ENCODE data around the gene HINT3. TPM values are rescaled to one million over a fixed set of nuclear protein-coding genes. Genes with fewer than 3 reads are reported as not detected.
"Not testable (repeated sequence)": the region's sequence is repeated elsewhere in the genome, so short reads cannot be mapped to it uniquely, and the experiment has no call there.

Gene HINT3
- total and polyA plus RNA-seq, 2 of the 13 experiments (the other 11 are each of a cell fraction or from before 2014, with no cell fraction given), result 3.1 to 22.8 TPM

DNA sequence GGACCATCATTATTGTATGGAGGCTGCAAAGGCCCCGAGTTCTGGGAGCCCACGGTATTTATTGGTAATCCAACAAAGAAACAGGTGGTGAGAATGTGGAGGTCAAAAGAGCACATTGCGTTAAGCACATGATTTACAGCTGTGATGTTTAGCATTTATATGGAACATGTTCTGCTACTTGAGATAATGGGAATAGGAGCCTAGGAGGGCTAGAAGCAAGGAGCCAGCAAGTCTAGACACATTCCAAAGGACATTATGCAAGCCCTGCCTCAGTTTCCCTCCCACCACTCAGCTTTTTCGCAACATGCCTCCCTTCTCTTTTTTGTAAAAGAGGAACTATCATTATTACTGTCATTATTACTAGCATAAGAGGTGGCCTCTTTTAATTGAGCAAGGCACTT, 45.5 kb upstream of the HINT3 start:
- intact Hi-C loops (cut with micrococcal nuclease; ENCODE audit: unreplicated experiment), result not testable (repeated sequence)
- POLR2A ChIA-PET, result interaction anchor here (1.0 kb wide), 1 partner anchor 9 kb away, joined by 3 read pairs; no protein-coding TSS in a partner anchor

DNA sequence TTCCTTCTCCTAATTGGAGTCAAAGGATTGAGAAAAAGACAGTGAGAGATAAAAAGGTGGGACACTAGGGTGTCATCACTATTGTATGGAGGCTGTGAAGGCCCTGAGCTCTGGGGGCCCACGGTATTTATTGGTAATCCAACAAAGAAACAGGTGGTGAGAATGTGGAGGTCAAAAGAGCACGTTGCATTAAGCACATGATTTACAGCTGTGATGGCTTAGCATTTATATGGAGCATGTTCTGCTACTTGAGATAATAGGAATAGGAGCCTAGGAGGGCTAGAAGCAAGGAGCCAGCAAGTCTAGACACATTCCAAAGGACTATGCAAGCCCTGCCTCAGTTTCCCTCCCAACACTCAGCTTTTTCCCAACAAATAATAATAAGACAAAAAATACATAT, 44.1 kb upstream of the HINT3 start:
- H3K36me3 ChIP-seq (replicated peaks in 1 of 2; ENCODE audit: control insufficient read depth in 1 of 2, insufficient read depth in 2 of 2, low read length in 2 of 2), result peaks cover 6 to 22% of the 10 kb centered on the region in 2 experiments
- H3K27me3 ChIP-seq (ENCODE audit: control insufficient read depth in 1 of 2, insufficient read depth in 2 of 2, low read length in 2 of 2); BruUV-seq (replicated peaks); in situ Hi-C loops (cut with HindIII; ENCODE audit: extremely low pct_ligation_motif_present, low pct_unique_long_range_greater_than_20kb); H3K4me2 ChIP-seq (ENCODE audit: low read depth, low read length); POLR2A ChIA-PET; H3K27ac ChIP-seq (ENCODE audit: extremely low read length, insufficient read depth, low read length); H3K9me3 ChIP-seq (ENCODE audit: low read length); FAIRE-seq; H2AFZ ChIP-seq (ENCODE audit: low read length); CTCF ChIA-PET (ENCODE audit: low intra/inter-chr PET ratio, low total read pairs); H3K9ac ChIP-seq (ENCODE audit: insufficient read depth, low read depth, low read length); H3K4me1 ChIP-seq (ENCODE audit: insufficient read depth, low read length); DNase-seq (ENCODE audit: low spot score); H4K20me1 ChIP-seq (ENCODE audit: insufficient read depth, low read length); ATAC-seq; intact Hi-C loops (cut with micrococcal nuclease; ENCODE audit: unreplicated experiment); H3K4me3 ChIP-seq (replicated peaks in 1 of 3; ENCODE audit: insufficient read depth in 1 of 3, low read depth in 2 of 3, low read length in 3 of 3); H3K79me2 ChIP-seq (ENCODE audit: insufficient read depth, low read length): not testable (repeated sequence)
- WGBS (ENCODE audit: low lambda C conversion rate), result 87% methylated on average over 2 of the region's 2 CpGs

More for the DNA sequence above, 45.5 kb upstream of the HINT3 start:
- H3K4me3 ChIP-seq (replicated peaks in 1 of 3; ENCODE audit: insufficient read depth in 1 of 3, low read depth in 2 of 3, low read length in 3 of 3); CTCF ChIA-PET (ENCODE audit: low intra/inter-chr PET ratio, low total read pairs); FAIRE-seq; in situ Hi-C loops (cut with HindIII; ENCODE audit: extremely low pct_ligation_motif_present, low pct_unique_long_range_greater_than_20kb); DNase-seq (ENCODE audit: low spot score); H2AFZ ChIP-seq (ENCODE audit: low read length); H4K20me1 ChIP-seq (ENCODE audit: insufficient read depth, low read length); H3K4me1 ChIP-seq (ENCODE audit: insufficient read depth, low read length); BruUV-seq (replicated peaks); ATAC-seq; H3K79me2 ChIP-seq (ENCODE audit: insufficient read depth, low read length); H3K9me3 ChIP-seq (ENCODE audit: low read length); H3K9ac ChIP-seq (ENCODE audit: insufficient read depth, low read depth, low read length); H3K27ac ChIP-seq (ENCODE audit: extremely low read length, insufficient read depth, low read length); H3K27me3 ChIP-seq (ENCODE audit: control insufficient read depth in 1 of 2, insufficient read depth in 2 of 2, low read length in 2 of 2); H3K4me2 ChIP-seq (ENCODE audit: low read depth, low read length); TF ChIP-seq NR2F6 (CRISPR knock-in tag; IDR thresholded peaks at IDR 0.05): not testable (repeated sequence)
- TF ChIP-seq NR2F6 (IDR thresholded peaks at IDR 0.05), result 0 out of 2 replicates have a peak, but pooled peaks have one; percentile 22
- peaks cover 5 to 12% of the 10 kb centered on the region in 2 experiments for H3K36me3 ChIP-seq (replicated peaks in 1 of 2; ENCODE audit: control insufficient read depth in 1 of 2, insufficient read depth in 2 of 2, low read length in 2 of 2)
- 74% methylated on average over 4 of the region's 4 CpGs for WGBS (ENCODE audit: low lambda C conversion rate)

DNA sequence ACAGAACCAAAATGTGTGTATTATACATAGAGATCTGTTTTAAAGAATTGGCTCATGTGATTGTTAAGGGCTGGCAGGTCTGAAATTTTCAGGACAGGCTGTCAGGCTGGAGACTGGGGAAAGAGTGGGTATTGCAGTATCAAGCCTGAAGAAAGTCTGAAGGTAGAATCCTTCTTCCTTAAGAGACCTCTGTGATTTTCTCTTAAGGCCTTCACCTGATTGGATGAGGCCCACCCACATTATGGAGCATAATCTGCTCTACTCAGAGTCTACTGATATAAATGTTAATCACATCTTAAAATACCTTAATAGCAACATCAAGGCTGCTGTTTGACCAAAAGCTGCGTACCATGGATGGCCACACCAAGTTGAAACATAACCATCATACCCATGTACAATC, 43.4 kb upstream of the HINT3 start:
- Histone ChIP-seq H2AFZ (ENCODE audit: low read length) (no peak overlapping the region), H3K27ac (ENCODE audit: extremely low read length, insufficient read depth, low read length) (no peak overlapping the region), H3K36me3 (replicated peaks in 1 of 2; ENCODE audit: control insufficient read depth in 1 of 2, insufficient read depth in 2 of 2, low read length in 2 of 2) (peaks cover 6 to 26% of the 10 kb centered on the region in 2 experiments), H3K9ac (ENCODE audit: insufficient read depth, low read depth, low read length) (no peak overlapping the region), H3K9me3 (ENCODE audit: low read length) (no peaks in the 10 kb centered on the region), H3K79me2 (ENCODE audit: insufficient read depth, low read length) (no peaks in the 10 kb centered on the region), H3K4me1 (ENCODE audit: insufficient read depth, low read length) (peaks cover 7% of the 10 kb centered on the region), H4K20me1 (ENCODE audit: insufficient read depth, low read length) (no peaks in the 10 kb centered on the region), H3K4me3 (replicated peaks in 1 of 3; ENCODE audit: insufficient read depth in 1 of 3, low read depth in 2 of 3, low read length in 3 of 3) (no peak overlapping the region), H3K4me2 (ENCODE audit: low read depth, low read length) (no peak overlapping the region), H3K27me3 (ENCODE audit: control insufficient read depth in 1 of 2, insufficient read depth in 2 of 2, low read length in 2 of 2) (no peaks in the 10 kb centered on the region)
- no peak for FAIRE-seq
- no TSS peak for BruUV-seq (replicated peaks)
- no peak for TF ChIP-seq REXO4 (CRISPR knock-in tag; IDR thresholded peaks at IDR 0.05; ENCODE audit: borderline replicate concordance)
- no peak for TF ChIP-seq YEATS2 (CRISPR knock-in tag; IDR thresholded peaks at IDR 0.05; ENCODE audit: borderline replicate concordance)
- TF ChIP-seq, protein P1, sequence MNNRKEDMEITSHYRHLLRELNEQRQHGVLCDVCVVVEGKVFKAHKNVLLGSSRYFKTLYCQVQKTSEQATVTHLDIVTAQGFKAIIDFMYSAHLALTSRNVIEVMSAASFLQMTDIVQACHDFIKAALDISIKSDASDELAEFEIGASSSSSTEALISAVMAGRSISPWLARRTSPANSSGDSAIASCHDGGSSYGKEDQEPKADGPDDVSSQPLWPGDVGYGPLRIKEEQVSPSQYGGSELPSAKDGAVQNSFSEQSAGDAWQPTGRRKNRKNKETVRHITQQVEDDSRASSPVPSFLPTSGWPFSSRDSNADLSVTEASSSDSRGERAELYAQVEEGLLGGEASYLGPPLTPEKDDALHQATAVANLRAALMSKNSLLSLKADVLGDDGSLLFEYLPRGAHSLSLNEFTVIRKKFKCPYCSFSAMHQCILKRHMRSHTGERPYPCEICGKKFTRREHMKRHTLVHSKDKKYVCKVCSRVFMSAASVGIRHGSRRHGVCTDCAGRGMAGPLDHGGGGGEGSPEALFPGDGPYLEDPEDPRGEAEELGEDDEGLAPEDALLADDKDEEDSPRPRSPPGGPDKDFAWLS (CRISPR knock-in tag; IDR thresholded peaks at IDR 0.05; ENCODE audit: borderline replicate concordance), result no peak
- no peak for TF ChIP-seq ZNF670 (CRISPR knock-in tag; IDR thresholded peaks at IDR 0.05; ENCODE audit: borderline replicate concordance)
- no peak for TF ChIP-seq MIER3 (CRISPR knock-in tag; IDR thresholded peaks at IDR 0.05; ENCODE audit: borderline replicate concordance)
- ATAC-seq, result no peak
- ChIA-PET POLR2A (no interaction called here), CTCF (ENCODE audit: low intra/inter-chr PET ratio, low total read pairs) (no interaction called here)
- in situ Hi-C loops (cut with HindIII; ENCODE audit: extremely low pct_ligation_motif_present, low pct_unique_long_range_greater_than_20kb), result no loop called here
- no peak for DNase-seq (ENCODE audit: low spot score)
- 96% methylated on average over 1 of the region's 1 CpG for WGBS (ENCODE audit: low lambda C conversion rate)
- intact Hi-C loops (cut with micrococcal nuclease; ENCODE audit: unreplicated experiment), result no loop called here
